Measurements from ENCODE around the gene VPS8.

GRCh38 chr3:185029086-185029485 lies 217.1 kb downstream of the VPS8 start:
- TF ChIP-seq, protein P1, sequence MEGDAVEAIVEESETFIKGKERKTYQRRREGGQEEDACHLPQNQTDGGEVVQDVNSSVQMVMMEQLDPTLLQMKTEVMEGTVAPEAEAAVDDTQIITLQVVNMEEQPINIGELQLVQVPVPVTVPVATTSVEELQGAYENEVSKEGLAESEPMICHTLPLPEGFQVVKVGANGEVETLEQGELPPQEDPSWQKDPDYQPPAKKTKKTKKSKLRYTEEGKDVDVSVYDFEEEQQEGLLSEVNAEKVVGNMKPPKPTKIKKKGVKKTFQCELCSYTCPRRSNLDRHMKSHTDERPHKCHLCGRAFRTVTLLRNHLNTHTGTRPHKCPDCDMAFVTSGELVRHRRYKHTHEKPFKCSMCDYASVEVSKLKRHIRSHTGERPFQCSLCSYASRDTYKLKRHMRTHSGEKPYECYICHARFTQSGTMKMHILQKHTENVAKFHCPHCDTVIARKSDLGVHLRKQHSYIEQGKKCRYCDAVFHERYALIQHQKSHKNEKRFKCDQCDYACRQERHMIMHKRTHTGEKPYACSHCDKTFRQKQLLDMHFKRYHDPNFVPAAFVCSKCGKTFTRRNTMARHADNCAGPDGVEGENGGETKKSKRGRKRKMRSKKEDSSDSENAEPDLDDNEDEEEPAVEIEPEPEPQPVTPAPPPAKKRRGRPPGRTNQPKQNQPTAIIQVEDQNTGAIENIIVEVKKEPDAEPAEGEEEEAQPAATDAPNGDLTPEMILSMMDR (conservative IDR thresholded peaks at IDR 0.05 in 1 of 2, IDR thresholded peaks at IDR 0.05 in 1 of 2; ENCODE audit: low read depth in 1 of 2, low read length in 2 of 2): no peak
- no peak for TF ChIP-seq EZH2 (IDR thresholded peaks at IDR 0.05; ENCODE audit: low read length, missing control alignments)
